GM18511 (cell line): ENCODE results near the gene ABCA6.
A peak's percentile ranks its signal among the peaks of the same experiment; 100 is the strongest.
"Not testable (repeated sequence)": the region's sequence is repeated elsewhere in the genome, so short reads cannot be mapped to it uniquely, and the experiment has no call there.

Experiments
- ATAC-seq: cut with Tn5 transposase; IDR thresholded peaks from one replicate; pipeline ENCODE4 v1.9.1; 2021; ENCODE audit warnings: mild to moderate bottlenecking, moderate library complexity; ENCODE audit not compliant: unreplicated experiment

ABCA6 gene, protein sequence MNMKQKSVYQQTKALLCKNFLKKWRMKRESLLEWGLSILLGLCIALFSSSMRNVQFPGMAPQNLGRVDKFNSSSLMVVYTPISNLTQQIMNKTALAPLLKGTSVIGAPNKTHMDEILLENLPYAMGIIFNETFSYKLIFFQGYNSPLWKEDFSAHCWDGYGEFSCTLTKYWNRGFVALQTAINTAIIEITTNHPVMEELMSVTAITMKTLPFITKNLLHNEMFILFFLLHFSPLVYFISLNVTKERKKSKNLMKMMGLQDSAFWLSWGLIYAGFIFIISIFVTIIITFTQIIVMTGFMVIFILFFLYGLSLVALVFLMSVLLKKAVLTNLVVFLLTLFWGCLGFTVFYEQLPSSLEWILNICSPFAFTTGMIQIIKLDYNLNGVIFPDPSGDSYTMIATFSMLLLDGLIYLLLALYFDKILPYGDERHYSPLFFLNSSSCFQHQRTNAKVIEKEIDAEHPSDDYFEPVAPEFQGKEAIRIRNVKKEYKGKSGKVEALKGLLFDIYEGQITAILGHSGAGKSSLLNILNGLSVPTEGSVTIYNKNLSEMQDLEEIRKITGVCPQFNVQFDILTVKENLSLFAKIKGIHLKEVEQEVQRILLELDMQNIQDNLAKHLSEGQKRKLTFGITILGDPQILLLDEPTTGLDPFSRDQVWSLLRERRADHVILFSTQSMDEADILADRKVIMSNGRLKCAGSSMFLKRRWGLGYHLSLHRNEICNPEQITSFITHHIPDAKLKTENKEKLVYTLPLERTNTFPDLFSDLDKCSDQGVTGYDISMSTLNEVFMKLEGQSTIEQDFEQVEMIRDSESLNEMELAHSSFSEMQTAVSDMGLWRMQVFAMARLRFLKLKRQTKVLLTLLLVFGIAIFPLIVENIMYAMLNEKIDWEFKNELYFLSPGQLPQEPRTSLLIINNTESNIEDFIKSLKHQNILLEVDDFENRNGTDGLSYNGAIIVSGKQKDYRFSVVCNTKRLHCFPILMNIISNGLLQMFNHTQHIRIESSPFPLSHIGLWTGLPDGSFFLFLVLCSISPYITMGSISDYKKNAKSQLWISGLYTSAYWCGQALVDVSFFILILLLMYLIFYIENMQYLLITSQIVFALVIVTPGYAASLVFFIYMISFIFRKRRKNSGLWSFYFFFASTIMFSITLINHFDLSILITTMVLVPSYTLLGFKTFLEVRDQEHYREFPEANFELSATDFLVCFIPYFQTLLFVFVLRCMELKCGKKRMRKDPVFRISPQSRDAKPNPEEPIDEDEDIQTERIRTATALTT (N-terminal part only)

DNA sequence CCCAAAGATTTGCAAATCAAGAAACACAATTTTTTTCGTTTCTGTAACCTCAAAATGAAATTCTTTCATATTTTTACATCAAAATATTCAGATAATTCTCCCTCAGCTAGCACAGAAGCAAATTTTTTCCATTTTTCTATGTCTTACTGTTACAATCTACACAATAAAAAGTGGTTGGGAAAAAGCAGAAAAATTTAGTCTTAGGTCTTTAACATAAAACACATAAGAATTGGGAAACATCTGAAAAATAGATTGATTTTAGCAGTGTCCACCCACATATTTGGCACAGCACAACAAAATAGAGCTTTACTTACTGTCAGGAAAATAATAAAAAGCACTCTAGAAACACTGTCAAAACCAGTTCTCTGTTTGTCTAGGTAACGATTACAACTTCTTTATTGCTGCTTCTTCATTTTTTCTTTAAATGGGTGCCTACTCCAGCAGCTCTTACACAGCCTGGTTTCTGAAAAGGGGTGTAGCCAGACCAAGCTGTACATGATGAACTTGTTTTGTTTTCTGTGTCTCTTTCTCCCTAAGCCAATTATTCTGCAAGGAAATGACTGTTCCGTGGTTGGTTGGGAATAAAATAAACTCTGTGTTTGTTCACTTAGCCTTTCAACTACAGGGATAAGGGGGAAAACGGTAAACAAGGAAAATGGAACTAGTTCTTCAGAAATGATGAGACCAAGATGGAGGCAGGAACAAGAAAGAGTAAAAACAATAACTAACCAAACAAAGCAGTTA is at the start of gene ABCA6:
Gene ABCA6, minus strand, starts transcription at position 465 of the 744 bp plus-strand sequence. CDS start 1,192 bp downstream, outside the sequence.
- ATAC-seq, result no peak

DNA sequence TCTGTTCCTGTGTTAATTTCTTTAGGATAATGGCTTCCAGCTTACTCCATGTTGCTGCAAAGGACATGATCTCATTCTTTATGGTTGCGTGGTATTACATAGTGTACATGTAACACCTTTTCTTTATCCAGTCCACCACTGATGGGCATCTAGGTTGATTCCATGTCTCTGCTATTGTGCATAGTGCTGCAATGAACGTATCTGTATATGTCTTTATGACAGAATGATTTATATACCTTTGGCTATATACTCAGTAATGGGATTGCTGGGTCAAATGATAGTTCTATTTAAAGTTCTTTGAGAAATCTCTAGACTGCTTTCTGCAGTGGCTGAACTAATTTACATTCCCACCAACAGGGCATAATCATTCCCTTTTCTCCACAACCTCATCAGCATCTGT is 47.1 kb upstream of the ABCA6 start:
- no peak for ATAC-seq

DNA sequence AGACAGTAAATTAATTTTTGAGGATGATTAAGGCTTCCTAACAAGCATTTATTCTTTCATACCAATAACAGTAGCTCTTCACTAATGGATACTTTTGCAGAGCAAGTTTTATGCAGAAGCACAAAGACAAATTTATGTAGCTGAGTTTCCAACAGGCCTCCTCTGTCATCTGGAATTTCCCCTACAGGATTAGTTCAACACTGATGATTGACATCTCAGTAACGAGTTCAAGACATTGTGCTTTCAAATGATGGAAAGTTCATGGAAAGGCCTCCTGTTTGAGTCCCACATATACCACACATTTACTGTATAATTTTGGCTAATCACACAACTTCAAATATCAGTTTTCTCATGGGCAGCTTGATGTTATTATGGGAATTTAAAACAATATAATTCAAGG is 46.4 kb upstream of the ABCA6 start:
- no peak for ATAC-seq

GRCh38 chr17:69187294-69187693 is 45.6 kb upstream of the ABCA6 start:
- ATAC-seq, result no peak

DNA sequence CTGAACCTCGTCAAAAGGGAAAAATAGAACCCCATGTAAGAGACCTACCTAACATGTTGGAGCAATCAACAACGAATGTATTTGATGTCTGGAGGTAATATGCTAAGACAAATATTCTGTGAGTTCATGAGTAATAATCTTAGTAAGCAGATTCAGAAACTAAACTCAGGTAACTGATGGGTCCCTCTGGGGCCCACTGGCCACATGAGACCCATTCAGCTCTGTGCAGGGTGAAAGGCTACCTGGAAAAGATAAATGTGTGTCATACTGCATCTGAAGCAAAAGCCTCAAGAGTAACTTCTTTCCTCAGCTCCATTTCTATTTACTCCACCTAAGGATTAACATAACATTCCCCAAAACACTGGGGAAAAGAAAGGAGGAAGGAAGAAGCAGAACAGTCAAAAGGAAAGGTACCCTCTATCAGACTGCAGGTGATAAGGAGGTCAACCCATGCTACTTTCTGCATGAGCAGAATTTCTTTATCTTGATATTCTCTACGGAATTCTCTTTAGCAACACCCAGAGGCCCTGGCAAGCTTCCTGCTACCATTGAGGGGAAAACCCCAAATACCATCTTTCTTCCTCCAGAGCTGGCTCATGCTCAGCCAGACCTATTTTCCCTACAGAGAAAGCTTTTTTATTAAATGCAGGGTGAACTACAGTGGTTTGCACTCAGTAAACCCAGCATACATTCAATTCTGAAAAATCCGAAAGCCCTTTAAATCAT is 37.7 kb upstream of the ABCA6 start:
- peak; percentile 51 for ATAC-seq

DNA sequence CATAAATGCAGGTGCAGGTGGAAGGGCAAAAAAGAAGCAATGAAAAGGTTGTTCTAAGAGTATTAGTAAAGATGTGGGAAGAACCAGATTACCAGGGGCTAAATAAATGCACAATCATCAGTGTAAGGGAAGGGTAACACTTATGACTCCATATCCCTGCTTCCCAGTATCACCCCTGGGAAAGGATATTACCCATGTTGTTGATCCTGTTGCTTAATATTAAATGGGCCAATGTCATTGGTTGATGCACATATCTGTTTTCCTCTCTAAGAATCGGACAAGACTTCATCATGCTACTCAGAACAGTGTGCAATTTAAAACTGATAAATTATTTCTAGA is 34.7 kb upstream of the ABCA6 start:
- no peak for ATAC-seq

GRCh38 chr17:69175625-69176456 is 34.1 kb upstream of the ABCA6 start:
- no peak for ATAC-seq

DNA sequence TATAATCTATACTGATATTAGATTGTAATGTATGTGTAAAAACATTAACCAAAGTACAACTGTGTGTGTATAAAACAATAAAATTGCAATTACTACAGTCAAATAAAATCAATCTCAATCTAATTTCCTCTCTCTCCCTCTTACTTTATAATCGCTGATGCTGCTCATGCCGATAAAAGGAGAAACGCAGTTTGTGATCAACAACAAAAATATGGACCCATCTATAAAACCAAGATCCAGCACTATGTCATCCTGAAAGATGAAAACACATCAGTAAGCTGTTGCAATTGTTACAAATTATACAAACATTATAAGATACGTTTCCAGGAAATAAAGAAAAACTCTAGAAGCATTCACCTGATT is 33.5 kb upstream of the ABCA6 start:
- ATAC-seq, result no peak

DNA sequence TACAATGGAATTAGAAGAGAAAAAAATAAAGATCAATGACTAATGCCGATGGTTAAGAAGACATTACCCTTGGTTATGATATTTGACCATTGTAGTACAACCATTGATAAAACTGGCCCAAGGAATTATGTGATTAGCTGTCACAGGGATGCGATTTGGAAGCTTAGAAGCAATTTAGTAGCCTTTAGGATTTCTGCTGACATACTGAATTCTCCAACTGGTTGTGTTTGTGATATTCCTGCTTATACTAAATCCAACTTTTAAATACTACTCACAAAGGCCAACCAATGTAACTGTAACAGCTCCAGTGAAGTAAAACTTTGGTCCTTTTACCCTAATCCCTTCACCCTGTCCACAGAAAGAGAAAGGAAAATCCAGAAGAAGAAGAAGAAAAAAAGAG is 31.4 kb upstream of the ABCA6 start:
- no peak for ATAC-seq

DNA sequence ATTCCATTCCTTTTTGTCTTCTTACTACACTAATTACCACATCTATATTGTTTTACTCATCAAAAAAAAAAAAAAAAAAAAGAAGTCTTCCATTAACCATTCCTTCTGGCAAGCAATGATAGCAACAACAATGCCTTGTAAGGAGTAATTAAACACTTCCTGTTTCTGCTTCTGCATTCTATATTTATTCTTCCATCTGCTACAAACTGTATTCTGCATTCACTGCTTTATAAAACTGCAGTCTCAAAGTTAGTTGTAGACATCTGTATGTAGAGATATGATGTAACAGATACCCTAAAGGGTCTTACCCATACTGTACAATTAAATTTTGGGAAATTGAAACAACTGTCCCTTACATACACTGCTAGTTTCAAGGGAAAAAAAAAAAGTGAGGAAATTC is 28.7 kb upstream of the ABCA6 start:
- ATAC-seq, result no peak

GRCh38 chr17:69168642-69169041 is 26.9 kb upstream of the ABCA6 start:
- not testable (repeated sequence) for ATAC-seq

- ATAC-seq, result no peak
These were observed 25.3 kb upstream of the ABCA6 start for GRCh38 chr17:69166957-69167356.

GRCh38 chr17:69164206-69164605 is 22.5 kb upstream of the ABCA6 start:
- ATAC-seq, result no peak

GRCh38 chr17:69159418-69159817 is 17.7 kb upstream of the ABCA6 start:
- no peak for ATAC-seq

- ATAC-seq, result no peak
These were observed 12.6 kb upstream of the ABCA6 start for GRCh38 chr17:69154267-69154666.

DNA sequence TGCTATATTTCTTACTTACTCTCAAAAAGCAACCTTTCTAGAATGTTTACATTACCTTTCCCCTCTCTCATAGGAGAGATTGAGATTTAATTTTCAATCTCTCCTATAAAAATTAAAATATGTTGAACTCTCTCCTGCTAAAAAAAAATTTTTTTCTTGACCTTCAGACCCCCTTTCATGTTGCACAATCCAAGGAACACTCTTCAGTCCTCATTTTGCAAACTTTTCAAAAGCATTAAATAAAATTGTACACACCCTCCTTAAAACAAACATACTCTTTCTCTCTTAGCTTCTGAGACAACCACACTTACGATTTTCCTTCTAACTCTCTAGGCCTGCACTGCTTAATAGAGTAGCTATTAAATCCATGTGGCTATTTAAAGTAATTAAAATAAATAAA is 8.6 kb upstream of the ABCA6 start:
- ATAC-seq, result no peak

DNA sequence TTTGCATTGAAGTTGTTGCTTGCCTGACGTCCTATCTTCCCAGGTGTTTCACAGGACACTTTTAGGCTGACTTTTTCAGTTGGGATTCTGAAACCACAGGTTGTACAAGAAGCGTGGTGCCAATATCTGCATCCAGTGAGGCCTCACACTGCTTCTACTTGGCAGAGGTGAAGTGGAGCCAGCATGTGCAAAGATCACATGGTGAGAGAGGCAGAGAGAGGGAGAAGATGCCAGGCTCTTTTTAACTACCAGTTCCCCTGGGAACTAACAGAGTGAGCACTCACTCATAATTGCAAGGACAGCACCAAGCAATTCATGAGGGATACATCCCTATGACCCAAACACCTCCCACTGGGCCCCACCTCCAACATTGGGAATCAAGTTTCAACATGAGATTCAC is 5.8 kb upstream of the ABCA6 start:
- no peak for ATAC-seq

- no peak for ATAC-seq
These were observed 2.9 kb upstream of the ABCA6 start for GRCh38 chr17:69144331-69145255.
